ENCODE data around the gene GRIK1.

GRIK1 gene

GRCh38 chr21:29674343-29674742 is 265.5 kb downstream of the GRIK1 start:
- H4K20me1 ChIP-seq (ENCODE audit: insufficient read depth, low read length) = no peaks in the 10 kb centered on the region
- H3K27me3 ChIP-seq (ENCODE audit: insufficient read depth, low read length) = no peaks in the 10 kb centered on the region
- no peak overlapping the region for H3K4me2 ChIP-seq (ENCODE audit: low read length)
- H2AFZ ChIP-seq (ENCODE audit: low read length) = no peak overlapping the region
- TF ChIP-seq EZH2 (IDR thresholded peaks at IDR 0.05; ENCODE audit: borderline replicate concordance, low read length) (no peak), CTCF (IDR thresholded peaks at IDR 0.05; ENCODE audit: low read length) (no peak)
- no peak overlapping the region for H3K9ac ChIP-seq (ENCODE audit: low read length)
- H3K79me2 ChIP-seq (ENCODE audit: insufficient read depth, low read length) = no peaks in the 10 kb centered on the region
- H3K4me1 ChIP-seq (ENCODE audit: insufficient read depth, low read length, severe bottlenecking) = no peaks in the 10 kb centered on the region
- H3K36me3 ChIP-seq (ENCODE audit: insufficient read depth, low read length) = no peaks in the 10 kb centered on the region
- H3F3A ChIP-seq (ENCODE audit: insufficient read depth, low read length) = no peaks in the 10 kb centered on the region
- H3K27ac ChIP-seq (ENCODE audit: low read depth, low read length, poor library complexity, severe bottlenecking) = no peak overlapping the region
- no peaks in the 10 kb centered on the region for H3K9me2 ChIP-seq (ENCODE audit: low read depth, low read length)
- no peak overlapping the region for H3K4me3 ChIP-seq (ENCODE audit: low read depth, low read length, poor library complexity, severe bottlenecking)
- H3K9me3 ChIP-seq (ENCODE audit: low read length) = no peaks in the 10 kb centered on the region

- Histone ChIP-seq H3K4me1 (ENCODE audit: insufficient read depth, low read length, severe bottlenecking) (no peaks in the 10 kb centered on the region), H3K27ac (ENCODE audit: low read depth, low read length, poor library complexity, severe bottlenecking) (no peak overlapping the region), H3K9me3 (ENCODE audit: low read length) (no peaks in the 10 kb centered on the region), H3K9ac (ENCODE audit: low read length) (no peak overlapping the region), H3K27me3 (ENCODE audit: insufficient read depth, low read length) (no peaks in the 10 kb centered on the region), H3F3A (ENCODE audit: insufficient read depth, low read length) (no peaks in the 10 kb centered on the region), H3K9me2 (ENCODE audit: low read depth, low read length) (no peaks in the 10 kb centered on the region), H3K79me2 (ENCODE audit: insufficient read depth, low read length) (no peaks in the 10 kb centered on the region), H3K4me2 (ENCODE audit: low read length) (no peak overlapping the region), H3K36me3 (ENCODE audit: insufficient read depth, low read length) (no peaks in the 10 kb centered on the region), H4K20me1 (ENCODE audit: insufficient read depth, low read length) (no peaks in the 10 kb centered on the region), H3K4me3 (ENCODE audit: low read depth, low read length, poor library complexity, severe bottlenecking) (no peak overlapping the region), H2AFZ (ENCODE audit: low read length) (no peak overlapping the region)
- no peak for TF ChIP-seq EZH2 (IDR thresholded peaks at IDR 0.05; ENCODE audit: borderline replicate concordance, low read length)
- TF ChIP-seq CTCF (IDR thresholded peaks at IDR 0.05; ENCODE audit: low read length) = no peak
Observed at GRCh38 chr21:29673096-29673610, 266.6 kb downstream of the GRIK1 start.

DNA sequence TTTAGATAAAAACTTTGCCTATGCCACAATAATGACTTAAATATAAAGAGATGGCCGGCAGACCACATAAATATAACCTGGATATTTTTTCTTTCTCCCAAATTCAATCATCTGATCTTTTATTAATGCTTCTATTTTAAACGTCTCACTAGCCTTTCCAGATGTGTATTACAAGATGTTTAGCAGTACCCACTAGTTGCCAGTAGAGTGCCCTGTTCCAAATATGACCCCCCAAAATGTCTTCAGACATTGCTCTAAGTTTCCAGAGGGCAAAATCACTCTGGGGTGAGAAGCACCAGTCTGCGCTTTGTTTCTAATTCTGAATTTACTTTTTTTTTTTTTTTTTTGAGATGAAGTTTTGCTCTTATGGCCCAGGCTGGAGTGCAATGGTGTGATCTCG is 268.1 kb downstream of the GRIK1 start:
- Histone ChIP-seq H3K4me3 (ENCODE audit: low read depth, low read length, poor library complexity, severe bottlenecking) (no peak overlapping the region), H3K36me3 (ENCODE audit: insufficient read depth, low read length) (no peaks in the 10 kb centered on the region), H3K27me3 (ENCODE audit: insufficient read depth, low read length) (no peaks in the 10 kb centered on the region), H3K27ac (ENCODE audit: low read depth, low read length, poor library complexity, severe bottlenecking) (no peak overlapping the region), H3K9me3 (ENCODE audit: low read length) (no peaks in the 10 kb centered on the region), H3F3A (ENCODE audit: insufficient read depth, low read length) (no peaks in the 10 kb centered on the region), H3K4me2 (ENCODE audit: low read length) (no peak overlapping the region), H2AFZ (ENCODE audit: low read length) (no peak overlapping the region), H3K4me1 (ENCODE audit: insufficient read depth, low read length, severe bottlenecking) (no peaks in the 10 kb centered on the region), H3K9ac (ENCODE audit: low read length) (no peak overlapping the region), H3K9me2 (ENCODE audit: low read depth, low read length) (no peaks in the 10 kb centered on the region), H3K79me2 (ENCODE audit: insufficient read depth, low read length) (no peaks in the 10 kb centered on the region), H4K20me1 (ENCODE audit: insufficient read depth, low read length) (no peaks in the 10 kb centered on the region)
- TF ChIP-seq EZH2 (IDR thresholded peaks at IDR 0.05; ENCODE audit: borderline replicate concordance, low read length) (no peak), CTCF (IDR thresholded peaks at IDR 0.05; ENCODE audit: low read length) (no peak)
